Stimulated activated CD4-positive, alpha-beta T cell treated with anti-CD3 and anti-CD28 coated beads, Interleukin-4, amount 100 ng/mL, for 4 hours (primary cell): ENCODE data around the gene ZNF521.

ENCODE experiments used
- DNase-seq, 2 experiments: peaks; one replicate each; pipeline ENCODE4 v3.0.0-alpha.2; 2020

ZNF521 gene

DNA sequence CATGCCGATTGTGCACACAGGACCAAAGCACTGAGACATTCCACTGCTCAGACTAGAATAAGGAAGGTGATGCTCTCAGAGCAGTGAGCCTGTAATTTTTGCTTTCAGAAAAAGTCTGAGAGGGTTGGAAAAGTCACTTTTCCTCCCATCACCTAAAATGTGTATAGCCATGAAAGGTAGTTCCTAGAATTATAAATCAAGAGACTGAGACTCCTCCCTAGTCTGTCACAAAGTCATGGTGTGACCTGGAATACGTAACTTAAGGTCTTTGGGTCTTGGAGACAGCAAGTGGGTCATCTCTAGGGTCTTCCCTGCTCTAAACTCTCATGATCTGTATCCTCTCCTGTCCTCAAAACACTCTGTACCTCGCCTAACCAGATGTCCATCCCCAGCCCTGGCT, 16.9 kb downstream of the ZNF521 start:
- DNase-seq = no peak

DNA sequence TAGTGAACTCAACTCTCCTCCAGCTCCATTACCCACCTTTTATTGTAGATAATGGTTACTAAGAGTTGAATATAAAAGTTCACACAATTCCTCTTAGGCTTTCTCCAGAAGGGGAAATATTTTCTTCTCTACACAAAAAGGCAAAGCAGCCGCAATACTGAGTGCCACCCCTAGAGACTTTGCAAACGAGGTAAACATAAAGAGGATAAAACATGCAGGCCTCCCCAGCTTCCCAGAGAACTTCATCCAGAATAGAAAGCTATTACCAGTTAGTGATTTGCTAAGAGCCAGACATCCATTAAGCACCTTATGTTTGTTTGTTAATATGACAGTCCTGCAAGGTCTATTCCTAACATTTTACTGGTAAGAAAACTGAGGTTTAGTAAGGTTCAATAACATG, 17.4 kb downstream of the ZNF521 start:
- no peak for DNase-seq

DNA sequence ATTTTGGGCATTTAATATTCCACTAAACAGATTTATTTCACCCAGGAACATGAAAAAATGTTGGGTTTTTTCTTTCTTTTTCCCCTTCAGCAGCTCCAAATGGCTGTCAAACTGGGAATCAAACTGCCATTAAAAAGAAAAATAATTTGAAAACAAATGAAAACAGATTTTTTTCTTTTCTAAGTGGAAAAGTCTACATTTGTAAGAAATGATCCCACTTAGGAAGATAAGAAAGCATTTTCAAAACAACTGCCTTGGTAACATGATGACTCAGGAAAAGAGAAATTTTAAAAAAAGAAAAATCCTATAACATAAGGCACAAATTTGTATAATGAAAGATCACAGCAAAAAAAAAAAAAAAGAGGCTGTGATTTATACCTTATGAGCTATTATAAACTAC, 20.0 kb downstream of the ZNF521 start:
- DNase-seq = no peak

DNA sequence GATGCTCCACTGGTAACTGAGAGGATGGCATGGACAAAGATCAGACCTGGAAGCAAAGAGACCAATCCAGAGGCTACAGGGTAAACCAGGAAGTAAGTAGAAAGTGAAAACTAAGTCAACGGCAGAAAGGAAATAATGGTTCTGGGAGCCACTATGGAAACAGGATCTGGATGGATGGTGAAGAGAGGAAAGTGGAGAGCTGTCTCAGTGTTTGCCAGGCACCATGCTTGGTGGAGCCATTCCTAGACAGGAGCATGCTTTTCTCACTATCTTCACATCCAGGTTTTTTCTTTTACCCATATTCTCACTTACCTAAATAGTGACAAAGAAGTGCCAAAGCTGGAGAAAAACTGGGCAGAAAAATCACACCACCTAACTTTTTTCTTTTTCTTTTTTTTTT, 22.2 kb downstream of the ZNF521 start:
- DNase-seq = no peak

DNA sequence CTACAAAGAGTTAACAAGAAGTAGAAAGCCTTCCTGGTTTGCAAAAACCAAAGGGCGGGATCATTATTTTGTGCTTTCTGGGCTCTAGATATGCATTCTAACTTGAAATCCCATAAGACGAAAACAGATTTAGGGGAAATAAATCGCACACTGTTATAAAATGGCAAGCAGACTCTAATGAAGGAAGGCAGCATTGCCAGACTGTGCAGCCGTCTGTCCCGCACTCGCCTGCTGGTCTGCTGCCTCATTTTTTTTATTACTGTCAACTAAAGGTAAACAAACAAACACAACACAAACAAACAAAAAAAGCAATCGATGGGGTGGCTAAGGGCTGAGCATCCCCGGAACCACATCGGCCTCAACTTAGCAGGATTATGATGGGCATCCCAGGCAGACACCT, 24.4 kb downstream of the ZNF521 start:
- DNase-seq = no peak

DNA sequence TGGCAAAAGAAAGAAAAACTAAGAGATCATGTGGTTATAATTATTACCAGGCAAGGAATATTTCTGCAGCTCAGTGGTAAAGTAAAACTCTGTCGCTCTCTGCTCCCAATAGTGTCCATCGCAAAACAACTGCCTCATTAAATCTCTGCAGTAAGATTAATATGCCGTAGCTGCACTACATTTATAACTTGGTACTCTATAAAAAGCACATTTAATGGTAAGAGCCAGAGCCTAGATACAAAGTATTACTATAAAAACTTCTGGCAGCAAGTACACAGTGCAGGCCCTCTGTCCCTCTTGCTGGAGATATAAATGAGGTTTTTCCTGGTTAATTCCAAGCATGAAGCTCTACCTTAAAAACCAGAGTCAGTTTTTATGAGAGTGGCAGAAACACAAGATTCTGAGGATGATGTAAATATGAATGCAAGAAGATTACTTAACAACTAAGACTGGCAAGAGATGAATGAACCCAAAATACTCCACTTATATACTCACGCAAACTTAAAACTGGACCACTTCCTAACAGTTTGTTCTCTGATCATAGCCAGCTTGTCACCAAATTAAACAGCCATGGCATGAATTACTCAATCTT, 25.5 kb downstream of the ZNF521 start:
- no peak for DNase-seq

DNA sequence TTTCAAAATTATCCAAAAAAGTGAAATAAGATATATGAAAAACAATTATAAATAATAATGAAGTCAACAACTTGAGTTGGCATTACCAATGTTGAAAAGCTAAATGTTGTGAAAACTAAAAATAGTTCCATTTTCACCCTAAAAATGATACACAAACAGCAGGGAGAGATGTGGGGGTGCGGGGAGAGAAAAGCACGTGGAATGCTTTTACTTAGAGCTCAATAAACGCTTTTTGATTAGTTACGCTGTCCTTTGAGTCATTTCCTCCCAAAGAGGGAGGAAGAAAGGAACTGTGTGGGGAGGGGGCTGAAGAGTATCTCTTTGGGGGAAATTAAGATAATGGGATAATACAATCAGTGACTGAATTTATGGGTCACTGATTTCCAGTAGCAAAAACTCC, 29.2 kb downstream of the ZNF521 start:
- DNase-seq = no peak

DNA sequence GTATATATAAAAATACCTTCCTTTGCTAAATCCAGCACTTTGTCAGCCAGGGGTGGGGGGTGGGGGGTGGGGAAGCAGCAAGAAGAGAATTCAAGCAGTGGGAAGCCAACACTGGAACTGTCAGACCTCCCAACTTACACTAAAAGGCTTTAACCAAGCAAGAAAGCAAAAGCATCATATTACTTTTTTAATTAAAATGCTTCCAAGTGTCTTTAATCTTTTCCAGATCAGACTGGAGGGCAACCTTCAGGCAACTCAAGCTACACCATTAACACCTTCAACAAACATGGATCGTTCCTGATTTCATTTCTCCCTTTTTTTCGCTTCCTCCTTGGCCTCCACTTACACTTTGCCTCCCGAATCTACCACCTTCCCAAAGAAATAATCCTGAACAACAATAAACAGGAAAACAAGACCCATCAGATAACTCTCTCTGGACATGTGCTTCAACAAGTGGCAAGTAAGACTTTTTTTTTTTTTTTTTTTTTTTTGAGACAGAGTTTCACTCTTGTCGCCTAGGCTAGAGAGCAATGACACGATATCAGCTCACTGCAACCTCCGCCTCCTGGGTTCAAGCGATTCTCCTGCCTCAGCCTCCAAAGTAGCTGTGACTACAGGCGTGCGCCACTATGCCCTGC, 35.5 kb downstream of the ZNF521 start:
- no peak for DNase-seq

DNA sequence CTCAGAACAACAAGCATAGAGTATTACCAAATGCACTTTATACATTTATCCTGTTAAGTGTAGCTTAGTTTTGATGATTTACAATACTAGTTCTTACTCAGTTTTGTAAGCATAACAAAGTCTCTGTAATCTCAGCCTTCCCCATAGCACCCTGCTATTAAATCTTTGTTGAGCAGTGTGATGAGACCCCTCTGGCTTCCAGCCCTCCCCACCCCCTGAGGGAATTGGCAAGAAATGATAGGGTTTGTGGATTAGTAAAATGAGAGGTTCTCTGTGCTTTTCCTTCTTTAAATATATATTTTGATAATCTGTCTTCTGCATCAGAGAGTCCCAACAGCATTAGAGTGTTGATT, 37.2 kb downstream of the ZNF521 start:
- DNase-seq = no peak

DNA sequence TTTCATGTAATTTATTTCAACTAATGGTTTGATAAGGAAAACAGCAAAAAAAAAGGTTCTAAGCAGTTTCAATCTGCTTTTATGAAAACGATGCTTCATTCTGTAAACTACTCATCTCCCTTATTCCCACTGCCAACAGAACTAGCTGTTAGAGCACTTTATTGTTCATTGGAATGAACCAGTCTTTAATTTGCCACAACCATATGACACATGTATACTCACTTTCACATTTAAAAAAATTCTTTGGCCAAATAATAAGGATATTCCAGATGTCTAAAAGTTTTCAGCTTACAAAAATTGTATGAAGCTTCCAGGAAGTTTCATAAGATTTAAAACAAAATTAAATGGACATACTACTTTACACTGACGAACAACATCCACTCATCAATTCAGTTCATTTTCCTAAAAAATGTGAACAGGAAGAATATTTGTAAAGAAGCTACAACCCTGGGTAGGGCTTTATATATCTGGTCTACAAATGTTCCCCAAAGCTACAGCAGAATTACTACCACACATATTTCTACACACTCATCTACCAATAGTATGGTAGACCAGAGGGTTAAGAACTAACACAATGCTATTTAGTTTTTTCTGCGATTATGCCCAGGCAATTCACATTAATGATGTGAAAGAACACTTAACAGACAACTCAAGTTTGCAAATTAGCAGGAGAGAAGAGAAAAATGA, 37.7 kb downstream of the ZNF521 start:
- DNase-seq = no peak

DNA sequence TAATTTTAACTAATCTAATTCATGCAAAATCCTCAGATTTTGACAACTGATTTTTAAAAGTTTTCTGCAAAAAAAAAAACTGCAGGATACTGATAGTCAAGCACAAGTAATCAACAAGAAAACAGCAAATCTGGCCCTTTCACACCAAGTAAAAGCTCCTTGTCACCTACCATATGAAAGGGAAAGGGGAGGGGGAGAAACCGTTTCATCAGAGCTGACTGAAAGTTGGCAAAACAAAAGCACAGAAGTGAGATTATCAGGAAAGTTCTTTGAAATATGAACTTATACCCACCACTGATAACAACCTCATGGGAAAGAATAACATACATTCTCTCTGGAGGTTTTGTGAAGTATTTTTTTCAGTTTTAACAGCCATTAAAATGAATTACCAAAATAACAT, 38.7 kb downstream of the ZNF521 start:
- DNase-seq = no peak

DNA sequence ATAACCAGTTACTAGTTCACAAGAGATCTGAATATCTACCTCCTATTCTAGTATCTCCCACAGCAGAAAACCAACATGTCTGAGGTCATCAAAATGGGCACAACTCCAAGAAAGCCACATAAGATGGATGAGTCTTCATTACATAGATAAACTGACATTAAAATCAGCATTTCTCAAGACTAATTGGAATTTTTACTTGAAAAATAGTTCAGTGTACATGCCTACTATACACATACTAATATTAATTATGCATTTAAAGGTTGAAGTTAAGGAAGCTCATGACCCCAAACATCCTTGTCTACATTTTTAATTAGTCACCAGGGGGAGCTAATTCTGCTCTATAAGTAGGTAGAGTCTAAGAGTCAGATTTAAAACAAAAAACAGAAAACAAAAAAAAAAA, 41.9 kb downstream of the ZNF521 start:
- DNase-seq = no peak

DNA sequence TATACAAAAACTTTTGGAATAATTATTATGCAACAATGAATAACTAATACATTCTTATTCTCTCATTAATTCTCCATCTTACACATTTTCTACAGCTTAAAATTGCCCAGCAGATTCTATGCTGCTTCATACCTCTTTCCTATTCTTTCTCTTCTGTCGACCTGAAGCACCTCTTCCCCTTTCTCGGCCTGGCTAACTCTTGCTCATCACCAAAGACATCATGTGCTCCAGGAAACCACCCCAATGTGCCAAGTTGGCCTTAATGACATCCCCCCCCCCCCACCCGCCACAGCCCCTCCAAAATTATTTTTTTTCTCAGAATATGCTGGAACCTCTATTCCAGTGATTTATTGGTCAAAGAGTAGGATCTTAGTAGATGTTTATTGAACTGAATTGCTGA, 43.6 kb downstream of the ZNF521 start:
- no peak for DNase-seq

DNA sequence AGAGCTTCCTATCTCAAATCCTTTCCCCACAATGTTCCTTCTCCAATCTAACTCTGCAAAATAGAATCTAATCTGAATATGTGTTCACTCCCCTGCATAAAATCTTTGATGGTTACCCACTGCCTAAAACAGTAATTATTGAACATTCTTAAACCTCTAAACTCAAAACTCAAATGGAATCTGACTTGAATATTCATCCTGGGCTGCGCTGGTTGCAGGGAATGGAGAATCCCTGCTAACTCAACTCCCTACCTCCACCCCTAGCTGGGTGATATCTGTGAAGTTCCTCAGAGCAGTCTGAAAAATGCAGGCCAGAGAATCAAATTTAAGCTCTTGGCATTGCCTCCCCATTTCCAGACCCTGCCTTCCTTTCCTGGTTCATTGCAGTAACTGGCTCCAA, 44.8 kb downstream of the ZNF521 start:
- no peak for DNase-seq

DNA sequence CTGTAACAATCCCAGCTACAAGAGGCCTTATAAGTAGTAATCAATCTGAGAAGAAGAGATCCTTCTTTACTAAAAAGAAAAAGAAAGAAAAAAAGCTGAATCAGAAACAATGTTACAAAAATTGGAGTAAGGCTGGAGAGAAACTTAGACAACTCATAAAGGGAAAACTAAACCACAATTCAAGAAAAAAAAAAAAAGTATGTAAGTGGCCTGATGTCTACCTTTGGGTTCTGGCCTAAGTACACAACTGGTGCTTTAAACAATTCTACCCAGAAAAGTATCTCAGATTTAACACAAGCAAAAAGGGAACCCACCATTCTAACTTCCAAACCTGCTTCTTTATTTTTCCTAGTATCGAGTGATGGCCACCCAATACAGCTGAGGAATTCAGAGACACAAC, 45.3 kb downstream of the ZNF521 start:
- no peak for DNase-seq

DNA sequence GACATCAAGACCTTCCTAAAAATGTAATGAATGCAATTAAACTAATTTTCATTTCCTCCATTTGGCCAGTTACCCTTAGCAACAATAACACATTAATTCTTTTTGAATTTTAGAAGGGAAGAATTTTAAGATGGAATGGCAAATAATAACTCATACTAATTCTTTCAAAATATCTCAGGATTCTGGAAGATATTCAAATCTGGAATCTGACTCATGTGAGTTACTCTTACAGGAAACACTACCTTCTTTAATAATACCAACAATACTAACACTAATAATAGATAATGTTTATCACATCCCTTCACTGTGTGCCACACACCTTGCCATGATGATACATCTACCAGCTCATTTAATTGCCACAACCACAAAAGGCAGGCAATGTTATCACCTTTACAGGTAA, 46.4 kb downstream of the ZNF521 start:
- no peak for DNase-seq

DNA sequence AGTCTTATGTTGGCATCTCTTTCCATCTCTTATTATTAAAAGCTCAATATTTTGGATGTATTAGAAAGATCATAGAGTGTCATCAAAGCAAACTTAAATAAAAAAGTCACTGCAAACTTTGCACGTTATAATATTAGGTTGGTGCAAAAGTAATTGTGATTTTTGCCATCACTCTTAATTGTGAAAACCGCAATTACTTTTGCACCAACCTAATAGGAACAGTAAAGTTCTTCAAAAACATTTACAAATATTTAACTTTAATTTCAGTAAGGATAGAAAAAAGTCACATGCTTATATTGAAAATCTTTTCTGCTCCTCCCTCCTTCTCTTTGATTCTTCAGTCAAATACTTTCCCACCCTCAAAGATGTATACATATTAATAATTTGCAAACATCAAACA, 51.5 kb downstream of the ZNF521 start:
- no peak for DNase-seq

DNA sequence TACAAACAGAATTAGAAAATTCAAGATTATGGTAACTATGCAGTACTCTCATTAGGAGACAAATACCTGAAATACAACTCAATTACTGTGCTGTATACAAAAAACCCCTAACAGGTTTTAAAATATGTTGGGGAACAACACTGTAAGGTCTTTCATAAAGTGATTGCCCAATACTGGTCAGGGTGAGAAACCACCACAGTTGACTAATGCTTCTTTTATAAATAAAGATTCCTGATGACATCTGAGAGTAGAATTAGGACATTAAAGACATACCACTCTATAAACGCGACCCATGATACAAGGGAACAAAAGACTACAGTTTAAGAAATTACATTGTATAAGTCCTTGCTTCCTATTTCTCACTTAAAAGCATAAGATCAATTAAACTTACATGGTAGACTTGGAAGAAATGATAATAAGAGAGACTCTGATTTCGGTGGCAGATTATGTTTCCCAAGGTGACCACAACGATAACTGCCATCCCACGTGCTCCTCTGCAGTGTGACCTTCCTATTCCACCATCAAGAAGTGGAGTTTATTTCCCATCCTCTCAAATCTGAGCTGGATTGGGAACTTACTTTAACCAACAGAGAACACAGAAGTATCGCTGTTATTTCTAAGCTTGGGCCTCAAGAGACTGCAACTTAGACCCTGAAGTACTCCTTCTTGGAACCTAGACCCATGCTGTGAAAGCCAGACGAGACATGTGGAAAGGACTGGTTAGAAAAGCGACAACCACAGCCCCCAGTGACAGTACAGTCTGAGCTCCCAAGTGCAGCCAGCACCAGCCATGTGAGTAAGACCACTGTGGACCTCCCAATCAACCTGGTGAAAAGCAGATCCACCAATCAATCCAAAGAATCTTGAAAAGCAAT, 52.3 kb downstream of the ZNF521 start:
- DNase-seq = no peak

DNA sequence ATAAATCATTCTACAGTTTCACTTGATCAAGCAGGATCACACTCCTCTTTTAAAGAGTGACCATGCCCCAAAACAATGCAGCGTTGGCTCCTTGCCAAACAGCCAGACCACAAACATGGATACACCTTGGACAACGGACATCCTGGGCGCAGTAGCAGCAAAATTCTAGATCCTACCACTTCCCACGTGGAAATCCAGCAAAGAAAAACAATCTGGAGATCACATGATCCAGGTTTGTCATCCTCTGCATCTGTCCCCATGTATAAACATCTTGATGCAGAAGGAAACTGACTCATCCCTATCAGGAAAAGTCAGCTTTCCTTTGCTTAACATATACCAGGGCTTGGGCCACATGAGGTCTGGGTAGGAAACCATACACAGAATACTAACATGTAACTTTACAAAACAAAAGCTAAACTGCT, 53.1 kb downstream of the ZNF521 start:
- DNase-seq = no peak

DNA sequence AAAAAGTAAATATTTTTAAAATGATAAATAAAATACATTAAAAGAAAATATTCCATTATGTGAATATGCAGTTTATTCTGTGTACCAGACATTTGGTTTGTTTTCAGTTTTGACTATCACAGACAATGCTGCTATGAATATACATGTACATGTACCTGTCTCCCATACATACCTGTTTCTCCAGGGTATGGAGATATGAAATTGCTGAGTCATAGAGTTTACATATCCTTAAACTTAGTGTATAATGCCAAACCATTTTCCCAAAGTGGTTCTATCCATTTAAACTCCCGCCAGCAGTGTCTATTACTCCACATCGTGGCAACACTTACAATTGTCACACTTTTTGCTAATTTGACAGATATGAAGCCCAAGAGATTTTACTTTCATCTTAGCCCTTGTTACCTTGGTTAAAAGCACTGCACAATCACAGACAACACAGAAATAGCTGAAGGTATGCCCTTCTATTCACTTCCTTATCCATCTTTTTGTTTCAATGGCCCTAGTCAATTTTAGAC, 56.3 kb downstream of the ZNF521 start:
- DNase-seq = no peak

DNA sequence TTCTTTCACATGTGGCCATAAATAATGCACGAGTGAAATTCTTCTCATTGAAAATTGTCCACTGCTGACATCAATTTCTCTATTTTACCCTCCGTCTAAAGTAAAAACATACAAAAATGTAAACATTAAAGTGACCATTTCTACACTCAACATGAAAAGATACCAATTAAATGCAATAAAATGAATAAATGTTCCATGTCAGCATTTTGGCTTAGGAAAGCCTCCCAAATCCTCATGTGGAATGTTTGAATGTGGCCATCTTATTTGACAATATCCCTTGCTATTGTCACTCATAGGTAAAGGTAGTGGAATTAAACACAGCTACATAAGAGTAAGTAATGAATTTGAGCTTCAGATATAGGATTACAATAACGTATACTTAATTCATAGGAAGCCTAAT, 60.8 kb downstream of the ZNF521 start:
- no peak for DNase-seq

DNA sequence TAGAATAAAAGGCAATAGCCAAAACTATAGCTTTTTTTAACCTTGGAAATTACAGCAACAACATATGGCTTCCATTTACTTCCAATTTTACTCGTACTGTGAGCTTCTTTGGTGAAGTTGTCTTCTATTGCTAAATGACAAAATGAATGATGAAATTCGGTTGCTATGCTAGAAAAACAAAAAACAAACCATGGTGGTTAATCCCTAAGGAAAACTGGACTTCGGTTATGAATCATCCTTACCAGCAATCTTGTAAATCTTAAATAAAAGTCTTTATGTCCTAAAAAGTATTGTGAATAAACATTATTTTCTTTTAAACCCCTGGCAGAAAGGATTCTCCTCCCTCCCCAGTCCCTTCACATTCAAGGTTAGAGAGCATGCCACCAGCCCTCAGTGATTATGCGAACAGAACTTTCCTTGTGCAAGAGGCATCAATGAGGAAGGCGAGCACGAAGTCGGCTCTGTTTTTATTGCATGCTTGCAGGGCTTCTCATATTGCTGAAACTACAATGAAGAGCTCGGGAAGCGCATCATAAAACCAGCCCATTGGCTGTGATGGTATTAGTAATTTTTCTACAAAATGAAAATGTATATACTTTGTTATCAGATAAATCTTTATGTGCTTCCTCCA, 62.9 kb downstream of the ZNF521 start:
- no peak for DNase-seq

DNA sequence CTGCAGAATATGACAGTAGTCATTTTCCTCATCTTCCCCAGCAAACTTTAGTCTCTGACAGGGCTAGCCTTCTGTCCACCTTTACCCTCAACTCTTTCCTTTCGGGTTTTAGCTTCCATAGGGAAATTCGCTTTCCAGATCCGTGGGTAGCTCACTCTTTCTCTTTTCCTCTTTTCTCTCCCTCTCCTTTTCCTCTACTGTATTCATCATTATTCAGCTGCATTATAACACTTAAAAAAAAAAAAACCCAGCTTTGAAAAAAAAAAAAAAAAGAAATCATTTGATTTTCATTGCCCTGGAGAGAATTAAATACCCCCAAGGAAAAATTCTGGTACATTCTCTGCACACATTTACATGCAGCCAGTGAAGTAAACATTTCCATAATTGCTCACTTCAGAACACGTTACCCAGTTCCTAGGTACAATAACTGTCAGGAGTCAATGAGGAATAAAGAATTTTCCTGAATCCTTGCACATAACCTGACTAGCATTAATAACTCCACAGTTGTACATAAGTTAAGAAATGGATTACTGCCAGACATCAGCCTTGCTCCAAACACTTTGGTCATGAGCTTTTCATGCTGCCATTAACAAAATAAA, 63.5 kb downstream of the ZNF521 start:
- no peak for DNase-seq
